ENCODE results near the gene ALKBH5.

DNA sequence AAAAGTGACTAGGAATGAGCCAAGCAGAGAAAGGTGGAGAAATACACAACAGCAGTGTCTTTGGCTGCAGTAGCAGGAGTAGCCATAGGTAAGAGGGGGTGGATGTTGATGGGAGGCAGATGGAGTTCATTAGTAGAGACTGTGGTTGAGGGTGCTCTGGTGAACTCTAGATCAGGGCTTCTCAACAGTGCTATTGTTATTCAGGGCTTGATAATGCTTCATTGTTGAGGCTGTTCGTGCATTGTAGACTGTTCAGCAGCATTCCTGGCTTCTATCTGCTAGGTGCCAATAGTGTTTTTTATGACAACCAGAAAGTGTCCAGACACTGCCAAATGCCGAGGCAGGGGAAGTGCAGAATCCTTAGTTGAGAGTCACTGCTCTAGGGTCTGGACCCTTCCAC, 3.6 kb downstream of the ALKBH5 start:
- TF ChIP-seq POLR2A (IDR thresholded peaks at IDR 0.05) = no peak
- TF ChIP-seq, protein P1, sequence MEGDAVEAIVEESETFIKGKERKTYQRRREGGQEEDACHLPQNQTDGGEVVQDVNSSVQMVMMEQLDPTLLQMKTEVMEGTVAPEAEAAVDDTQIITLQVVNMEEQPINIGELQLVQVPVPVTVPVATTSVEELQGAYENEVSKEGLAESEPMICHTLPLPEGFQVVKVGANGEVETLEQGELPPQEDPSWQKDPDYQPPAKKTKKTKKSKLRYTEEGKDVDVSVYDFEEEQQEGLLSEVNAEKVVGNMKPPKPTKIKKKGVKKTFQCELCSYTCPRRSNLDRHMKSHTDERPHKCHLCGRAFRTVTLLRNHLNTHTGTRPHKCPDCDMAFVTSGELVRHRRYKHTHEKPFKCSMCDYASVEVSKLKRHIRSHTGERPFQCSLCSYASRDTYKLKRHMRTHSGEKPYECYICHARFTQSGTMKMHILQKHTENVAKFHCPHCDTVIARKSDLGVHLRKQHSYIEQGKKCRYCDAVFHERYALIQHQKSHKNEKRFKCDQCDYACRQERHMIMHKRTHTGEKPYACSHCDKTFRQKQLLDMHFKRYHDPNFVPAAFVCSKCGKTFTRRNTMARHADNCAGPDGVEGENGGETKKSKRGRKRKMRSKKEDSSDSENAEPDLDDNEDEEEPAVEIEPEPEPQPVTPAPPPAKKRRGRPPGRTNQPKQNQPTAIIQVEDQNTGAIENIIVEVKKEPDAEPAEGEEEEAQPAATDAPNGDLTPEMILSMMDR (IDR thresholded peaks at IDR 0.05) = no peak
